ENCODE data around the gene FMN2. TPM values are rescaled to one million over a fixed set of nuclear protein-coding genes. Genes with fewer than 3 reads are reported as not detected.

The FMN2 gene
- total and polyA plus RNA-seq, 3 donors from 2014 or later = 3.8 to 8.3 (median 4.3) TPM

DNA sequence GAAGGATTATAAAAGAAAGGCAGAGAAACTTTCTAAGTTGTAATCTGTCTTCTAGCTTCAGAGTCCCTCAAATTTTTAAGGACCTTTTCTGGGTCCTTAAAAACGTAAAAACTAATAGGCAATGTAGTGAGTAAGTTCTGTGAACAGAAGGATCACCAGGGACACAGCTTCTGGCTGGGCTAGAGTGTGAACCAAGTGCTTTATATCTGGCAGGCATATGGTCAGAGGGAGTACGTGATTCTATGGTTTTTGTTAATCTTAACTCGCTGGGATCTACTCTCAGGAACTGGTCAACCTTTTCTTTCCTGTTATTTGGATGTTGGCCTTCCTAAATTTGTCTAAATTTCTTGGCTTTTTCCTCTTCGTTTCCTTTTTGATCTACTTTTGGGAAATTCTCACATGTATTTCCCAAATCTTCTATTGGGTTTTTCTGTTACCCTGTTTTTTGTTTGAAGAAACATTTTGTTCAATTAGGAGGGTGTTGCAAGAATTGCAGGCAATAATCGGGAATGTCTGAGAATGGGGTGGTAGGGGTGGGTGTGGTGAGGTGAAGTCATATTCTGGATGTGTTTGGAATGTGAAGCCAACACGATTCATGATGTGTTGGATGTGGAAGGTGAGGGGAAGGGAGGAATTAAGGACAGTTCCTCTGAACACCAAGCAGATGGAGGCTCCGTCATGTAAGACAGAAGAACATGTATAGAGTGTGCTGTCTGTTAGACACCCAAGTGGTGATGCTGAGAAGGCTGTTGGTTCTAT, 193.2 kb downstream of the FMN2 start:
- H3K27ac ChIP-seq = no peak overlapping the region
- no peaks in the 10 kb centered on the region for H3K27me3 ChIP-seq
- intact Hi-C loops (cut with DNase I; ENCODE audit: low total_unique reads) = no loop called here
- DNase-seq = no peak
- 80 to 84% methylated on average over 7 of the region's 7 CpGs for WGBS, 2 donors
- H3K36me3 ChIP-seq (ENCODE audit: low read depth, missing control alignments) = no peaks in the 10 kb centered on the region
- no peaks in the 10 kb centered on the region for H3K9me3 ChIP-seq
- H3K4me1 ChIP-seq = no peaks in the 10 kb centered on the region
- H3K4me3 ChIP-seq = no peak overlapping the region
- TF ChIP-seq, protein P1, sequence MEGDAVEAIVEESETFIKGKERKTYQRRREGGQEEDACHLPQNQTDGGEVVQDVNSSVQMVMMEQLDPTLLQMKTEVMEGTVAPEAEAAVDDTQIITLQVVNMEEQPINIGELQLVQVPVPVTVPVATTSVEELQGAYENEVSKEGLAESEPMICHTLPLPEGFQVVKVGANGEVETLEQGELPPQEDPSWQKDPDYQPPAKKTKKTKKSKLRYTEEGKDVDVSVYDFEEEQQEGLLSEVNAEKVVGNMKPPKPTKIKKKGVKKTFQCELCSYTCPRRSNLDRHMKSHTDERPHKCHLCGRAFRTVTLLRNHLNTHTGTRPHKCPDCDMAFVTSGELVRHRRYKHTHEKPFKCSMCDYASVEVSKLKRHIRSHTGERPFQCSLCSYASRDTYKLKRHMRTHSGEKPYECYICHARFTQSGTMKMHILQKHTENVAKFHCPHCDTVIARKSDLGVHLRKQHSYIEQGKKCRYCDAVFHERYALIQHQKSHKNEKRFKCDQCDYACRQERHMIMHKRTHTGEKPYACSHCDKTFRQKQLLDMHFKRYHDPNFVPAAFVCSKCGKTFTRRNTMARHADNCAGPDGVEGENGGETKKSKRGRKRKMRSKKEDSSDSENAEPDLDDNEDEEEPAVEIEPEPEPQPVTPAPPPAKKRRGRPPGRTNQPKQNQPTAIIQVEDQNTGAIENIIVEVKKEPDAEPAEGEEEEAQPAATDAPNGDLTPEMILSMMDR (IDR thresholded peaks at IDR 0.05) = no peak
- no peak for TF ChIP-seq POLR2A (IDR thresholded peaks at IDR 0.05)

DNA sequence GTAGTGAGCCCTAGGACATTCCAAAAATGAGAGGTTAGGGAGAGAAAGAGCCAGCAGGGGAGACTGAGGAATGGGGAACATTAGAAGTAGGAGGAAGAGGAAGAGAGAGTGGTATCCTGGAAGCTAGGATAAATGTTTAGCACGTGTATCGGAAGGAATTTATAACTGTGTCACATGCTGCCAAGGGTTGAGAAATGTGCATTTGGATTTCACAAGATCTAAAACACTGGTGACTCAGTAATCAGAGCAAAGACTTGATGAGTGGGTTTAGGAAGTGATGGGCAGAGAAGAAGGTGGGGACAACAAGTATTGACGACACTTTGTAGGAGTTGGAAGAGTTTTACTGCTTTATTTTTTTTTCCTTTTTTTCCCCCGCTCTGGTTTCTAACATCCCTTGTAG, 193.9 kb downstream of the FMN2 start:
- intact Hi-C loops (cut with DNase I; ENCODE audit: low total_unique reads) = no loop called here
- Histone ChIP-seq H3K27me3 (no peaks in the 10 kb centered on the region), H3K4me3 (no peak overlapping the region), H3K27ac (no peak overlapping the region), H3K4me1 (no peaks in the 10 kb centered on the region), H3K9me3 (no peaks in the 10 kb centered on the region), H3K36me3 (ENCODE audit: low read depth, missing control alignments) (no peaks in the 10 kb centered on the region)
- 90 to 91% methylated on average over 4 of the region's 4 CpGs for WGBS, 2 donors
- TF ChIP-seq, protein P1 (IDR thresholded peaks at IDR 0.05) = no peak
- no peak for TF ChIP-seq POLR2A (IDR thresholded peaks at IDR 0.05)
- no peak for DNase-seq

DNA sequence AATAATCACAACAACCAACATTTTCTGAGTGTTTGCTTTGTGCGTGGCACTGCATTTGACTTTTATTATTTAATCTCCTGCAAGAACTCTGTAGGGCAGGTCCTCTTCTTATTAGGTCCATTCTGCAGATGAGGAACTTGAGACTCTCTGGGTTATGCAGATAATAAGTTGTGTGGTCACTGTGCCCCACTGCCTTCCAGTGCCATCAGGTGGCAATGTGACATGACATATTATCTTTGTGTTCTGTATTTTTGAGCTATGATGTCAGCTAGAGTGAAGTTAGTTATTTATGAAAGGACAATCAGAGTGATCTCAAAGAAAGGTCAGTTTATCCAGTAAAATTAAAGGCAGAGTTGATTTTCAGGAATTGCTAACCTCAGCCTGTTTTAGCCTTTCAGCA, 196.0 kb downstream of the FMN2 start:
- H3K4me3 ChIP-seq = no peak overlapping the region
- no peaks in the 10 kb centered on the region for H3K27me3 ChIP-seq
- DNase-seq = no peak
- no peak overlapping the region for H3K27ac ChIP-seq
- no peaks in the 10 kb centered on the region for H3K4me1 ChIP-seq
- intact Hi-C loops (cut with DNase I; ENCODE audit: low total_unique reads) = no loop called here
- no peaks in the 10 kb centered on the region for H3K36me3 ChIP-seq (ENCODE audit: low read depth, missing control alignments)
- no peak for TF ChIP-seq POLR2A (IDR thresholded peaks at IDR 0.05)
- TF ChIP-seq, protein P1 (IDR thresholded peaks at IDR 0.05) = no peak
- no peaks in the 10 kb centered on the region for H3K9me3 ChIP-seq
- 95 to 97% methylated on average over 1 of the region's 1 CpG for WGBS, 2 donors

DNA sequence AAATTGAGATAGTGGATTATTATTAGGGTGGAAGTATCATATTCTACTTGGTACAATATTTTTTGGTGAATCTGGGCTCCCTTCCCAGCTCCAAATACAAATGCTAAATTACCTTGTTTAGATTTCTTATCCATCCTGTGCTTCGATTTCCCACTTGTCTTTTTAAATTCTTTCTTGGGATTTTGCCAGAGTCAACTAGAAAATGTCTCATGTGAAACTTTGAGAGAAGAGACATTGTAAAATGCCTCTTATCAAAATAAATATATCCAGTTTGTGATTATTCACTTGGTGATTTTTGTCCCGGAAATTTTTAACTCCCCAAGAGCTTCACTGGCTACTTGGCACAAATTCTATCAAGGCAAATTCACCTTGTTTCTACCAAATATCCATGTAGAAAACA, 202.0 kb downstream of the FMN2 start:
- no peaks in the 10 kb centered on the region for H3K36me3 ChIP-seq (ENCODE audit: low read depth, missing control alignments)
- no peaks in the 10 kb centered on the region for H3K27me3 ChIP-seq
- intact Hi-C loops (cut with DNase I; ENCODE audit: low total_unique reads) = no loop called here
- H3K9me3 ChIP-seq = no peaks in the 10 kb centered on the region
- no peak overlapping the region for H3K27ac ChIP-seq
- TF ChIP-seq, protein P1 (IDR thresholded peaks at IDR 0.05) = no peak
- no peak for TF ChIP-seq POLR2A (IDR thresholded peaks at IDR 0.05)
- 39 to 40% methylated on average over 2 of the region's 2 CpGs for WGBS, 2 donors
- no peak overlapping the region for H3K4me3 ChIP-seq
- no peaks in the 10 kb centered on the region for H3K4me1 ChIP-seq
- DNase-seq = no peak

DNA sequence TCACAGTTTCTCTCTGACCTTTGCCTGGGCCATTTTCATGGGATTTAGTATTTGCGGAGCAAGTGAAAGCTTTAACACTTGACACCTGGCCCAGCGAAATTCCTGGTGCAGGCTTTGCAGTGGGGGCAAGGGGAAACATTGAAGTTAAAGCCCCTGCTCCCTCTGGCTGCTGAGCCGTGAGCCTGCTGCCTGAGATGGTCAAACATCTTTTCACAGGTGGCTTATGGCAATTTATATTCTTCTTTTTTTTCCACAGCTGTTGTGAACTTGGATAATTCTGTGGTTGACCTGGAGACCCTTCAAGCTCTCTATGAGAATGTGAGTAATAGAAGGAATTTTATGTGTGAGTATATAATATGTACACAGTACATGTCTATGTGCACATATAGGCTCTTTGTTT, 202.9 kb downstream of the FMN2 start:
- no peak overlapping the region for H3K27ac ChIP-seq
- no peaks in the 10 kb centered on the region for H3K27me3 ChIP-seq
- DNase-seq = no peak
- WGBS, 2 donors = 31 to 45% methylated on average over 3 of the region's 3 CpGs
- H3K9me3 ChIP-seq = no peaks in the 10 kb centered on the region
- no peak overlapping the region for H3K4me3 ChIP-seq
- TF ChIP-seq POLR2A (IDR thresholded peaks at IDR 0.05) = no peak
- TF ChIP-seq, protein P1 (IDR thresholded peaks at IDR 0.05) = no peak
- H3K4me1 ChIP-seq = no peaks in the 10 kb centered on the region
- intact Hi-C loops (cut with DNase I; ENCODE audit: low total_unique reads) = no loop called here
- no peaks in the 10 kb centered on the region for H3K36me3 ChIP-seq (ENCODE audit: low read depth, missing control alignments)
